ENCODE results near the gene TSPAN19. TPM values are rescaled to one million over a fixed set of nuclear protein-coding genes. Genes with fewer than 3 reads are reported as not detected.

TSPAN19 gene
- total and polyA plus RNA-seq, 2 of the 8 experiments (the other 6 are each of a cell fraction or from before 2014, with no cell fraction given): 0.09 TPM; not detected in 1

DNA sequence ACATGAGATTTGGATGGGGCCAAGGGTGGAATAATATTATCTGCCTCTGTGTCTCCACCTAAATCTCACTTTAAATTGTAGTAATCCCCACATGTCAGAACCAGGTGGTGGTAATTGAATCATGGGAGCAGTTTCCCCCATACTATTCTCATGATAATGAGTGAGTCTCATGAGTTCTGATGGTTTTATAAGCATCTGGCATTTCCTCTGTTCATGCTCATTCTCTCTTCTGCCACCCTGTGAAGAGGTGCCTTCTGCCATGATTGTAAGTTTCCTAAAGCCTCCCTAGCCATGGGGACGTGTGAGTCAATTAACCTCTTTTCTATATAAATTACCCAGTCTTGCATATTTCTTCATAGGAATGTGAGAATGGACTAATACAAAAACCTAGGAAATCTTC is 29.9 kb downstream of the TSPAN19 start:
- Histone ChIP-seq H3K4me3 (ENCODE audit: extremely low read depth in 1 of 4, insufficient read depth in 2 of 4, low read depth in 3 of 4, low read length in 4 of 4) (no peak overlapping the region), H2AFZ (ENCODE audit: low read length) (no peak overlapping the region), H3K9me3 (ENCODE audit: insufficient read depth in 2 of 2, low read depth in 1 of 2, low read length in 1 of 2) (no peaks in the 10 kb centered on the region), H4K20me1 (replicated peaks in 1 of 2; ENCODE audit: control insufficient read depth in 1 of 2, insufficient read depth in 2 of 2, low read length in 2 of 2) (no peaks in the 10 kb centered on the region), H3K9ac (replicated peaks in 1 of 4; ENCODE audit: extremely low read depth in 1 of 4, low read depth in 3 of 4, low read length in 3 of 4) (no peak overlapping the region), H3K23ac (ENCODE audit: insufficient read length) (no peak overlapping the region), H2BK12ac (ENCODE audit: low read depth, low read length) (no peak overlapping the region), H2BK20ac (ENCODE audit: low read length) (peak overlapping the region; percentile 61; the same call in 1 of the 2 replicates), H4K91ac (replicated peaks; ENCODE audit: insufficient read length, low read length) (no peak overlapping the region), H3K4ac (replicated peaks; ENCODE audit: insufficient read length, low read depth, low read length) (no peak overlapping the region), H2BK5ac (ENCODE audit: low read depth, low read length) (peak overlapping the region; percentile 64; the same call in 1 of the 2 replicates), H4K5ac (ENCODE audit: insufficient read length, low read depth, low read length) (no peak overlapping the region), H3K14ac (ENCODE audit: insufficient read length) (no peak overlapping the region), H2BK120ac (replicated peaks; ENCODE audit: low read depth, low read length) (no peak overlapping the region), H3K18ac (ENCODE audit: extremely low read depth, low read length) (no peak overlapping the region), H3K4me1 (replicated peaks in 1 of 4; ENCODE audit: control insufficient read depth in 3 of 4, insufficient read depth in 4 of 4, low read length in 3 of 4) (peaks cover 2 to 8% (median 3%) of the 10 kb centered on the region in 4 experiments; a peak in 6 of 7 replicates), H3K79me1 (ENCODE audit: low read depth, low read length) (no peaks in the 10 kb centered on the region), H4K8ac (ENCODE audit: extremely low read depth, insufficient read depth, low read length) (no peak overlapping the region), H3K23me2 (ENCODE audit: low read depth, low read length) (no peaks in the 10 kb centered on the region), H3K27ac (ENCODE audit: low read depth, low read length) (no peak overlapping the region), H2BK15ac (ENCODE audit: low read length) (no peak overlapping the region), H3K27me3 (replicated peaks in 1 of 4; ENCODE audit: control insufficient read depth in 3 of 4, extremely low read depth in 1 of 4, insufficient read depth in 3 of 4, low read length in 3 of 4) (no peaks in the 10 kb centered on the region), H3K4me2 (ENCODE audit: insufficient read depth in 1 of 2, low read depth in 2 of 2, low read length in 2 of 2) (no peak overlapping the region), H2AK5ac (ENCODE audit: low read depth, low read length) (no peak overlapping the region), H3K56ac (replicated peaks; ENCODE audit: insufficient read length, low read depth, low read length) (no peak overlapping the region), H3K79me2 (ENCODE audit: control insufficient read depth in 1 of 2, insufficient read depth in 2 of 2, low read length in 2 of 2) (no peaks in the 10 kb centered on the region), H3K36me3 (ENCODE audit: control insufficient read depth in 2 of 4, insufficient read depth in 4 of 4, low read length in 3 of 4) (no peaks in the 10 kb centered on the region)
- no peak for TF ChIP-seq PHF8 (conservative IDR thresholded peaks at IDR 0.05; ENCODE audit: low read depth, low read length)
- no peak for TF ChIP-seq KDM5A (IDR thresholded peaks at IDR 0.05; ENCODE audit: low read length)
- TF ChIP-seq MAFK (IDR thresholded peaks at IDR 0.05; ENCODE audit: low read depth, low read length): no peak
- TF ChIP-seq SP2 (IDR thresholded peaks at IDR 0.05; ENCODE audit: low read length): no peak
- TF ChIP-seq CBX5 (IDR thresholded peaks at IDR 0.05; ENCODE audit: low read depth, low read length): no peak
- TF ChIP-seq TEAD4 (IDR thresholded peaks at IDR 0.05; ENCODE audit: low read depth, low read length): no peak
- TF ChIP-seq POLR2AphosphoS5 (IDR thresholded peaks at IDR 0.05; ENCODE audit: low read depth, low read length): no peak
- TF ChIP-seq JUND (IDR thresholded peaks at IDR 0.05; ENCODE audit: low read length): no peak
- no peak for TF ChIP-seq POU5F1 (IDR thresholded peaks at IDR 0.05; ENCODE audit: low read depth, low read length)
- CTCF ChIA-PET (ENCODE audit: partially characterized antibody): interaction anchor here (1.4 to 1.5 kb wide), 2 partner anchors 10 to 22 kb away, joined by 3 to 4 read pairs; no protein-coding TSS in a partner anchor
- FAIRE-seq (no peak), DNase-seq (ENCODE audit: low read depth in 1 of 2, low spot score in 2 of 2) (no peak)
- 87% methylated on average over 1 of the region's 1 CpG; no CpG with 5 or more reads in 1 of the 2 experiments for WGBS, 2 experiments (ENCODE audit: extremely low coverage in 1 of 2, insufficient coverage in 1 of 2, insufficient read length in 1 of 2, insufficient replicate concordance in 2 of 2, low coverage in 1 of 2, low lambda C conversion rate in 2 of 2, missing lambda C conversion rate in 1 of 2)
- POLR2A ChIA-PET (ENCODE audit: partially characterized antibody): no interaction called here

Measured in H1 (cell line).